HEK293T (cell line): ENCODE results near the gene MGRN1.
A peak's percentile ranks its signal among the peaks of the same experiment; 100 is the strongest.

Experiments used
- BHLHE40 ChIP-seq: fragments of 450-650 bp; IDR thresholded peaks from 2 replicates; pipeline ENCODE4 v1.6.1; 2016; ENCODE audit warnings: mild to moderate bottlenecking, moderate library complexity, borderline replicate concordance
- CTBP1 ChIP-seq: fragments of 450-650 bp; IDR thresholded peaks from 2 replicates; pipeline ENCODE4 v1.6.1; 2016; ENCODE audit warnings: borderline replicate concordance
- FOXA1 ChIP-seq: fragments of 450-650 bp; IDR thresholded peaks from 2 replicates; pipeline ENCODE4 v1.6.1; 2016; ENCODE audit warnings: mild to moderate bottlenecking
- FOXK2 ChIP-seq: fragments of 450-650 bp; IDR thresholded peaks from 2 replicates; pipeline ENCODE4 v1.6.1; 2016; ENCODE audit warnings: mild to moderate bottlenecking
- FOXM1 ChIP-seq: fragments of 450-650 bp; IDR thresholded peaks from 2 replicates; pipeline ENCODE4 v1.6.1; 2017; ENCODE audit warnings: mild to moderate bottlenecking, borderline replicate concordance
- HDGF ChIP-seq: fragments of 450-650 bp; IDR thresholded peaks from 2 replicates; pipeline ENCODE4 v1.6.1; 2017; ENCODE audit warnings: antibody characterized with exemption, borderline replicate concordance
- LEF1 ChIP-seq: fragments of 450-650 bp; IDR thresholded peaks from 2 replicates; pipeline ENCODE4 v1.6.1; 2017; ENCODE audit warnings: mild to moderate bottlenecking, borderline replicate concordance
- PKNOX1 ChIP-seq: fragments of 450-650 bp; IDR thresholded peaks from 2 replicates; pipeline ENCODE4 v1.6.1; 2016
- SP1 ChIP-seq: fragments of 450-650 bp; IDR thresholded peaks from 2 replicates; pipeline ENCODE4 v1.6.1; 2017
- SUZ12 ChIP-seq: fragments of 450-650 bp; IDR thresholded peaks from 2 replicates; pipeline ENCODE4 v1.6.1; 2016; ENCODE audit warnings: mild to moderate bottlenecking
- ZNF384 ChIP-seq: fragments of 450-650 bp; IDR thresholded peaks from 2 replicates; pipeline ENCODE4 v1.6.1; 2016

- TF ChIP-seq FOXM1: no peak
- TF ChIP-seq ZNF384: no peak
- no peak for TF ChIP-seq FOXK2
- TF ChIP-seq BHLHE40: no peak
- TF ChIP-seq SP1: no peak
- no peak for TF ChIP-seq FOXA1
- no peak for TF ChIP-seq LEF1
- peak; percentile 96 for TF ChIP-seq PKNOX1
- no peak for TF ChIP-seq HDGF
- no peak for TF ChIP-seq CTBP1
- TF ChIP-seq SUZ12: no peak
Observed at GRCh38 chr16:4616047-4616811, 8.4 kb upstream of the MGRN1 start.
